ENCODE results near the gene SNTG2. TPM values are rescaled to one million over a fixed set of nuclear protein-coding genes. Genes with fewer than 3 reads are reported as not detected.

Gene SNTG2
- total RNA-seq, 2 donors from 2014 or later = 1.2 to 2.0 TPM

DNA sequence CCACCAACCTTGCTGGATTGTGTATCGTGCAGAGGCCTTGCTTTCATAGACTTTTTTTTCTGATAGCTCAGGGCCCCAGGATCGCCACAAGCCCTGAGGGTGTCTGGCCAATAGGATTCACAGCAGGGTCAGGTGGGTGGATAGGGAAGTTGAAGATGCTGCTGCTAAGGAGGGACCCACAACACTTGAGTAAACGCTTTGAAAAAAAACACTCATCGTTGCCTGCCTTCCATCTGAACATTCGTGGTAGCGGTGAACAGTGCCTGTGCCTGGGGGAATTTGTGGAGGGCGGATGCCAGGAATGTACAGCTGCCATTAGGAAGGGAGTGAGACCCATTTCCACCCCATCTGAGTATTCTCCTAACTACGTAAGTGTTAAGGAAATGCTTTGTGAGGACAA is 358.0 kb downstream of the SNTG2 start:
- intact Hi-C loops (cut with DNase I, micrococcal nuclease) = no loop called here
- DNase-seq (no peak), ATAC-seq (no peak)

DNA sequence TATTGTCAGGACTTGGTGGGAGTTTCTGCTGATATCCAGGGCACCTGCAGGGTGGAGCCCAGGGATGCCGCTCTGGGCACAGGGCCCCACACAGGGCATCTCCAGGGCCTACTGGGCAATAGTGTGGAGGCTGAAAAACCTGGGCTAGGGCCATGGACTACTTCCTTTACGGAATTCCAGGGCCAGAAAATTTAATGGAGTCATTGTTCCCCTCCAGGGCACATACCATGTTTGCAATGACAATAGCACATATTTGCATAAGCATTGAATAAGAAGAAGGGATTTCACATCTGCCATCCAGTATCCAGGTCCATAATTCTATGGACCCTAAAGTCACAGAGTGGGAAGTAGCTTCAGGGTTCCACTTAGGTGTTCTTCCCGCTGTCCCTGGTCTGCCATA is 358.9 kb downstream of the SNTG2 start:
- ATAC-seq (no peak), DNase-seq (no peak)
- intact Hi-C loops (cut with DNase I, micrococcal nuclease) = no loop called here

DNA sequence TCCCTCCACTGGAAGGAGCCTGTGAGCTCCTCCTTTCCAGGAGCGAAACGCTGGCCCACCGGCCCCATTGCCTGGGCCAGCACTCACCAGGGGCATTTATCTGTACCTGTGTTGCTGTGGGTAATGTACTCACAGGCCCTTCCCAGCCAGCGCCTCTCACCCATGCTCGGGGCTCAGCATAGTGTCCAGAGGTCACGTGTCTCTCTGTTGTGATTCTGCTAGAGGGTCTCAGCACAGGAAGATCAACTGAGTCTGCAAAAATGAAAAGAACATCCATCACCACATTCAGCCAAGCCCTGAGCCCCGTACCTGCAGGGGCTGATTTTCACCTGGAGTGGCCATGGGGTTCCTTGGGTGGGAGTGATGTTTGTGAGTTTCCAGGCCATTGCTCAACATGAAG is 359.6 kb downstream of the SNTG2 start:
- intact Hi-C loops (cut with DNase I, micrococcal nuclease) = no loop called here
- DNase-seq (no peak), ATAC-seq (no peak)

DNA sequence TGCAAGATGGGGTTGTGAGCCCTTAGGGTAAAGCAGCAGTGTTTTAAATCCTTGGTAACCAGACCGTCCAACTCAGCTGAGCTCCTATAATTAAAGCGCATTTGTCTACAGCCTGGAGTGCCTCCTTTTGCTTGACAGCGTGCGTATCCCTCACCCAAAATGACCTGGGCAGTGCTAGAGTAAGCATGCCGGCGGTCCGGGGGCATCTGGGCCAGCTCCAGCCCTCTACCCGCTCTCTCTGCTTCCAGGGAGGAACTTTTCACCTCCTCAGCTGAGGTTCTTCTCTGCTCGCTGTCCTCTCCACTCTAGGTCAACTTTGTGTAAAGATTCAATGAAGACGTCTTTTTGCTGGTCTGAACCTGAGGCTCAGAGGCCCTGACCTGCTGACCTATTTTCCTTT is 360.2 kb downstream of the SNTG2 start:
- intact Hi-C loops (cut with DNase I, micrococcal nuclease) = no loop called here

DNA sequence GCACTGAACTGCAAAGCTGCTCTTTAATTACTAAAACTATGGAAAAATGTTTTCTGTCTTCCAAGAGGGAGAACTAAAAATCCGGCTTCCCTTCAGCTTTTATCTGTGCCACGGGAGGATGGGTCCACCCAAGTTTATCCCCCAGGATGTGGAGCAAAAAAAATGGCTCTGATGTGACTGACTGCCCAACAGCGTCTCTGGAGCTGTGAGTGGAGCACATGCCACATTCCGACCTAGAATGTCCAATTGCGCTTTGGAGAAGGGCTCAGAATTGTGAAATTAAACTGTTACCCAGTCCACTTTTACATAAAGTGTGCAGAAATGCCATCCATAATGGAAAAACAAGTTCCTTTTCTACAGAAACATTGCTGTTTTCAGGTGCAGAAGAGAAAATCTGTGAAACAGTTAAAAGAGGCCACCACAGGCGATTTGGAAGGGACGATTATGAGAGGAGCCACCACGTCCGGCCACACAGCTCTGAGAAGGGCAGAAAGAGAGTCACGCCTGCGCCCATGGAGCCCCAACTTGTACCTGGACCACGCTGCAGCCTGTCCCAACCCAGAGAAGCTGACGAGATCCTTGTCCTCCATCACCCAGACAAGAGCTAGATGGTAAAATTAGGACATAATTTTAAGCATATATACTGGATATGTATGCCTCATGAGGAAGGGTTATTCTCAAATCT is 362.7 kb downstream of the SNTG2 start:
- intact Hi-C loops (cut with DNase I, micrococcal nuclease) = no loop called here
- ATAC-seq (no peak), DNase-seq (no peak)

More for the DNA sequence above, 360.2 kb downstream of the SNTG2 start:
- no peak for DNase-seq
- ATAC-seq = no peak

DNA sequence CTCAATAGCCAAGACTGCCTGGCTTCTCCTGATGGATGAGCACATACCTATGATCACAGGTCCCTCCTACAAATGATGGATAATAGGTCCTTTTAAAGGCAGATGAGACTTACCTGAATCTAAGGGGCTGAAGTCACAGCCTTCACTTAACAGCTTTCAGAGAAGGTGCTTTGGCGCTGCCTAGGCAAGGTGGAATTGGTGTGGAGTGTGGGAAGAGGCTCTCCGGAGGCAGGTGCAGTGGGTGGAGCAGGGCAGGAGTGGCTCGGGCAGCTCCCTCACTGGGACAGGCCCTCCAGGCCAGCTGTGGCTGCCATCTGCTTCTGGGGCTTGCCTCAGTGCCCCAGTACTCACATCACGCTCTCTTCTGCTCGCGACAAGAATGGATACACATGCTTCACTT is 363.6 kb downstream of the SNTG2 start:
- ATAC-seq (no peak), DNase-seq (no peak)
- intact Hi-C loops (cut with DNase I, micrococcal nuclease) = no loop called here

DNA sequence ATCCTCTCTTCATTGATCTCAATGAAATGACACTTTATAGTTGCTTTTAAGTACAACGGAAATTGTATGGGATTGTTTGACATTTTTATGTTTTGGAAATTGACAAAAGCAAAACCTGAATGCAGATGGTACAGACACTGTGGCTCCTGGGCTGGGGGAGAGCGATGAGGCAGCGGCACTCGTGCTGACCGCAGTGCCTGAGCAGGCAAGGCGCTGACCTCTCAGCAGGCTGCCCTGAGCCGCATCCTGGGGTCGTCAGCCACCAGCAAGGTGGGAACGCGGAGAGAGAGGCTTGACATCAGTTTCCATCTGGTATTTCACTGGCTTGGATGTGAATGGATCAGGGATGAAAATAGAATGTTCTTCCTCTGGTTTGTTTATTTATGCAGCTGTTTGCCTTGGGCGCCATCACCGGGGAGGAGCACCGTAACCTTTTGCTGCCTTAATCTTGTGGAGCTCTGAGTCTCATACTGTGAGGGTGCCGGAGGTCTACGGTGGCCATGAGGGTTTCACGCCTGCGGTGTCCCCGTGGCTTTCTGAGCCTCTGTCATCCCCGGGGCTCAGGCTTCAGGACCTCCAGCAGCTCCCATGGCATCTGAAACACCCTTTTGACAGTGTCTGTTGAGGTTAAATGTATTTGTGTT is 367.8 kb downstream of the SNTG2 start:
- no peak for ATAC-seq
- intact Hi-C loops (cut with DNase I, micrococcal nuclease) = no loop called here
- no peak for DNase-seq

DNA sequence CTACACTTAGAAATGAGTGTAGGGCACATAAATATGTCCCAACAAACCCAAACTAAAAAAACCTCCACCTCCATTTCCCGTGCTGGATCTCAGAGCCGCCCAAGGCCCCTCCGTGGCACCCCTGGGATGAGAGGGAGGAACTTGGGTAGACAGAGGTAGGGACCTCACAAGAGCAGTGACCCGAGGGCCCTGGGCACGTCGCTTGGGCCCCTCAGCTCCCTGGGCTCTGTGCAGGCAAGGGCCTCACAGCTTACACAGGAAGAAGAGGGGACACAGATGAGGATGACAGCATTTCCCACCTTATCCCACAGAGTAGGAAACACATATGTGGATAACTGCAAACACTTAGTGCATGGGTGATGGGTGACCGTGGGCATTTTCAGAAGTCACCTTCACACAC is 368.7 kb downstream of the SNTG2 start:
- intact Hi-C loops (cut with DNase I, micrococcal nuclease) = no loop called here
- no peak for DNase-seq
- ATAC-seq = no peak

DNA sequence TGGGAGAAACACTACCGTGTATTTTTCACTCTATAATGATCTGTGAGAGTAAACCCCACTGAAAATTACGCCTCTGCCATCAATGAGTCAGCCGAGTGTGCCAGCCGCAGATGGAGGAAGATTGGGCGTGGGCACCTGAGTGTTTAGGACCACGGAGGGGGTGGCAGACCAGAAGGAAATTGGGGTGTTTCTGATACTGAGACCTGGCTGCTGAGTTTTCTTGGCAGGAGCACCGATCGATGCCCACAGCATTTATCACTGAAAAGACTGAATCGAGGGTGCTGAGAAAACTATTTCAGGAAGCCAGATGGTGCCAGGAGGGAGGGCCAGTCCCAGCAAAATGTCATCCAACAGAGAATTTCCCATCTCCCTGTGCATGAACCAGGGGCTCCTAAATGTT is 370.7 kb downstream of the SNTG2 start:
- ATAC-seq (no peak), DNase-seq (no peak)
- intact Hi-C loops (cut with DNase I, micrococcal nuclease) = no loop called here

DNA sequence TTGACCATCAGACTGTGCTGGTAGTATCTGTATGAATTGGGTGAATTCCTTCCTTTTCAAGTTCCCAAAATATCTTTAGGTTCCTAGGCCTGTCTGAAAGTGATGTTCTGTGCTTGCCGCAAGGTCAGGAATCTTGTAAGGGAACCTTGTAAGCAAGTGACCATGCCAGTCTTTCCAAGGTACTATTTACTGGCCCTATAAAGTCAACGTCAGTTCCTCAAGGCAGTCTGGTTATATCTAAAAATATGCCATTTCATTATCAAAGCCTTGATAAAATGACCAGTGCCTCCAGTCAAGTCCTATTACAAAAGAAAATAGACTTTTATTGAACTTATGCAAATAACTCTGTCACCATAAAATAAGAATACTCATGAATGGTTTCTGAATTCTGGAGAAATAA is 374.2 kb downstream of the SNTG2 start:
- no peak for ATAC-seq
- no peak for DNase-seq
- intact Hi-C loops (cut with DNase I, micrococcal nuclease) = no loop called here

DNA sequence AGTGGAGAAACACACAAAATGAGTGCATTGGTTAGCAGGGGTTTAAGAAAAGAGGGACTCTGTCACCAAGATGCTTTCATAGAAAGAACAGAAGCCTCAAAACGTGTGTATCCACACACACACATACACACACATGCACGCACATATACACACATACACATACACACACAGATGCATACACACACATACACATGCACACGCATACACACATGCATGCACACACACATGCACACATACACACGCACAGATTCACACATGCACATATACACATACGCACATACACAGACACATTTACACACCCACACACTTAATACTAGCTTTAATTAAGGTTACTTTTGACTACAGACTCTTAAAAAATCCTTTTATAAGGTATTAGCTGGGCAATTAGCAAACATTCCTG is 378.0 kb downstream of the SNTG2 start:
- DNase-seq (no peak), ATAC-seq (no peak)
- intact Hi-C loops (cut with DNase I, micrococcal nuclease) = no loop called here

DNA sequence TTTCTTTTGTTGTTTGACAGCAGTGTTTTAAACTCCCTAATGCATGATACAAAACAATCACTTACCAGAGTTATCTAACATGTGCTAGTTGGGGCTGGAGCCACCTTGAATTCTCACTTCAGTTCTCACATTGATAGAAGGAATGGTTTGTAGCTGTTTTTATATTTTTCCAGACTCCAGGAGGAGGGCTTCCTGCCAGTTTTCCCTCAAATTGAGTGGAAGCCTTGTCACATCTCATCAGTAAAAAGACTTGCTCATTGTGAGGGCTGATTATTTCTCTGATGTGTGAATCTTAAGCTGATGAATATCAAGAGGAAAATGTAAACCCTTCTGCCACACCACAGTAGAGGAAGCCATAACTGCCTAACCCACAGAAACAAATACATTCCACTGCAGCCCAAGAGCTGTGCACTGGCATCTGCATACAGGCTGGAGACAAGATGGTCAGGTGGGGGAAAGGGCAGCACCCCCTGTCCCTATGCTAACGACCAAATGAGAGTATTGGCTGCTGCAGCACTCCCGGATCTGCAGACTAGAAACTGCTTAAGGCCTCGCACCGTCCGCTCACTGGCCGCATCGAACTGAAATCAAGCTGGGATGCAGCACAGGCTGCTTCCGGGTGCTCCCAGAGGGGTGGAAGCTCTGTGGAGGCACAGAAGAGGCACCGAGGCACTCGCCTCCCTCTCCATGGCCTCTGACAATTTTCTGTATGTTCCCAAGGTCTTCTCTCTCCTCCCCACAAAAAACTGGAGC is 388.9 kb downstream of the SNTG2 start:
- DNase-seq = no peak
- ATAC-seq = no peak
- intact Hi-C loops (cut with DNase I, micrococcal nuclease) = no loop called here

DNA sequence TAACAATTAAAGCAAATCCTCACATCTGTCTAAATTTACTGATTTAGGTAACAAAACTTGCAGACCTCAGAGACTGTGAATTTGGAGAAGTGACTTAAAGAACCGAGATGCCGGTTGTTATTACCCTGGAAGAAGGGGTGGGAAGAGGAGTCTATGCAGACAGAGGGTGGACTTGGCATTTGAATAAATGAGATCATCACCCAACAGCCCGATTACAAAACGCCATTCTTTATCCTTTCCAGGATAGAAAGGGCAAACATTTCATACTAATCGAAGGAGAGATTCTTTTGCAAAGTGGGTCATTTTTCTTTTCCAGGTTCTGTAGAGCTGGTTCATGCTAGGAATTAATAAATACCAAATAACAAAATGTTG is 389.5 kb downstream of the SNTG2 start:
- intact Hi-C loops (cut with DNase I, micrococcal nuclease) = no loop called here
- DNase-seq (no peak), ATAC-seq (no peak)

DNA sequence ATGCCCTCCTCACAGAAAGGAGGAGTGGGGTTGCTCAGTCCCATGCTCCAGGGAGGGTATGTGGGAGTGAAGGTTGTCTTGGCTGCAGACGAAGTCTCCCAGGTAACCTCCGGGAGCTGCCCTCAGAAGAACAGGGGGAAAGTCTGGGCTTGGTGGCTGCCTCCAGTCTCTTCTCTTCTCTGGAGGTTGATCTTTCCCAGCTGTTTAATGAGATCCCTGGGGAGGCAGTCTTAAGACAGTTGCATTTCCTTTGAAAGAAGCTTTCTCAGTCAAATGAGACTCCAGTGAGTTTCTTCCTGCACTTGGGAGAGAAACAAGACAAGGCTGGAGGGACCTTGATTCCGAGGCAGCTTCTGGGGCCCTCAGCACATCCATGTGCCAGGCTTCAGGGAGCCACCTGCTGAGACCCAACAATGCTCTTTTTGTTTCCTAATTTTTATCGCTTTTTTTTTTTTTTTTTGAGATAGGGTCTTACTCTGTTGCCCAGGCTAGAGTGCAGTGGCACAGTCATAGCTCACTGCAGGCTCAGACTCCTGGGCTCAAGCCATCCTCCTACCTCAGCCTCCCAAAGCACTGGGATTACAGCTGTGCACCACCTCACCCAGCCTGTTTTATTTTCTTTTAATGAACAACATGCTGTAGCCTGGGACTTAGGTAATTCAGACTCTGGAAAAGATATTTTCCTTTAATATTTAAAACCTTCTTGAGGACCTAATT is 390.9 kb downstream of the SNTG2 start:
- DNase-seq = no peak
- intact Hi-C loops (cut with DNase I, micrococcal nuclease) = no loop called here
- ATAC-seq = no peak

DNA sequence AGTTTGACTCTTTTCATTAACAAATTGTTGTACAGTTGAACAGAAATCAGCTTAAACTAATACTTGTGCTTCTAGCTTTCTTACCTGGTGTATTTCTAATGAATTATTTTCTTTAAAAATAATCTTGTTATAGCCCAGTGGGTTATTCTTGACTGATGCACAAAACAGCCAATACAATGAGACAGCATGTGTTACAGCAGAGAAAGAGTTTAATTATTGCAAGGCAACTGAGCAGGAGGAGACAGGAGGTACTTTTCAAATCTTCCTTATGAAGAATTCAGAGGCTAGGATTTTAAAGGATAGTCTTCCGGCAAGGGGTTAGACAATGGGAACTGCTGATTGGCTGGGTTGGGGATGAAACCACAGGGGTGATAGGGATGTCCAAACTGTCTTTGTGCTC is 398.1 kb downstream of the SNTG2 start:
- intact Hi-C loops (cut with DNase I, micrococcal nuclease) = no loop called here
- ATAC-seq (no peak), DNase-seq (no peak)

DNA sequence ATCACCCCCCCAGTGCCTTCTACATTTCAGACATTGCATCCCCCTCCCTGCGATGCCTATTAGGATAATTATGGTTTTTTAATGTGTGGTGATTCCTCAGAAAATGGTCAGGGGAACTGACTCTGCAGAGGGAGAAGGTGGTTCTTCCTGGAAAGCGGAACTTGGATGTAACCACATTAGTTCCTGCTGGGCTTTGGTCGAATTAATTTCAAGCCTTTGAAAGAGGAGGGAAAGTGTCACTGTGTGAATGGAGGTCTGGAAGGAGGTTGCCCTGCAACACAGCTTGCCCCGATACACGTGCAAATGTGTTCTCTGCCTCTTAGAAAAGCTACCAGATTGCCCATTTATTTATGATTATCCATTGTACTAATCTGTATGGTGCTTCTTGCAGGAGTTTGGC is 399.5 kb downstream of the SNTG2 start:
- ATAC-seq = no peak
- DNase-seq = no peak
- intact Hi-C loops (cut with DNase I, micrococcal nuclease) = no loop called here

DNA sequence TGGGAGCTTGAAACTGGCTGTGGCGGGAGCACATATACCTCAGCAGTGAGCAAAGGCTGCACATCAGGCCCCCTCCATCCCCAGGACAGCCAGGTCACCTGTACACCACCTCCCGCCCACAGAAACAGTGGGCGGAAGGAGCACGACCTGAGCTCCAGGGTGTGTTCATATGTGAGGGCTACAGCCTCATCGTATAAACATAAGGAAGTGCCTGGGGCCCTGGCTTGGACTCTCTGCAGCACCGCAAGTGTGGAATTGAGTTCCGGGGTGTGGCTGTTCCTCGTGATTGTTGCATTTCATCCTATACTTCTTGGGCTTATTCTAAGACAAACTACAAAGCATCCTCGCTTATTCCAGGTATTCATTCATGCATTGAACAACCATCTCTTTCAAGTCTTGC is 402.5 kb downstream of the SNTG2 start:
- DNase-seq (no peak), ATAC-seq (no peak)
- intact Hi-C loops (cut with DNase I, micrococcal nuclease) = no loop called here

DNA sequence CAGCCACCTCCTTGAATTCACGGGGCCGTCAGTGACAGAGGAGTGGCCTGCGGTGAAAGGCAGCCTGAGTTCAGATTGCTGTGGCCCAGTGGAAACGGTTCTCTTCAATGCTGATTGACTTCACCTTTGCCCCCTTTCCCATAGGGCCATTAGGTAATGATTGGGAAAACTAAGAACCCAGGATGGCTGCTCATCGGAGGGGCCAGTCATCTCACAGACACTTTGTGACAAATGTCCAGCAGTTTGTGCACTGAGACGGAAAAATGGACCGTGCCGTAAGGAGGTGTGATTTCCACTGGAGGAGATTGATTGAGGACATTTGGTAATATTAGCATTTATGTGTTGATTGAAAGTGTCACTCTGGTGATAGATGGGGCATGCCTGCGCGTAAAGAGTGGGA is 402.9 kb downstream of the SNTG2 start:
- intact Hi-C loops (cut with DNase I, micrococcal nuclease) = no loop called here
- DNase-seq (no peak), ATAC-seq (no peak)

DNA sequence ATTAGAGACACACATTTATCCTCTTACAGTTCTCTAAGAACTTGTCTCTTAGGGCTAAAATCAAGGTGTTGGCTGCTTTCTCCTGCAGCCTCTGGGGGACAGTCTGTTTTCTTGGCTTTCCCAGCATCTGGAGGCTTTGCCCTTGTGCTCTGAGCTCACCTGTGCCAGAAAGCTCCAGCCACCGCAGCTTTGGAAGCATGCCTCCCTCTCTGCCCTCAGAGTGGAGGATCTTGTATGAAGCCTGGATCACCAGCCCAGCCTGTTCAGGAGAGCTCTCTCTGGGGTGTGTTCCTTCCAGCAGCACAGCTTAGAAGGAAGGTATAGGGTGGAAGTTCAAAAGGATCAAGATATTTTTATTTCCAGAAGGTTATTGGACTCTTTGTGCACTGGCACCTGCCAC is 409.5 kb downstream of the SNTG2 start:
- intact Hi-C loops (cut with DNase I, micrococcal nuclease) = no loop called here
- DNase-seq = no peak

More for the DNA sequence above, 409.5 kb downstream of the SNTG2 start:
- no peak for ATAC-seq
